Calu3 (cell line): Measurements from ENCODE around the gene KLK10. TPM values are rescaled to one million over a fixed set of nuclear protein-coding genes. Genes with fewer than 3 reads are reported as not detected.

Source experiments
- BruUV-seq: library from RNA; stranded (reverse); fragments of 400-500 nt; replicated peaks from 2 replicates; lab custom pipeline; 2021; lab: Mats Ljungman, UMichigan
- CTCF ChIA-PET: fragments of 300-600 bp; sonication (Branson Sonifier 250); formaldehyde crosslinking; loops from one replicate; lab custom pipeline; 2022; ENCODE audit warnings: antibody characterized with exemption; lab: Charles Lee
- DNase-seq: peaks from one replicate; pipeline ENCODE4 v3.0.0; 2022
- H3K27ac Mint-ChIP-seq: one replicate; pipeline ENCODE4 v1.8.0; 2022; ENCODE audit warnings: mixed read lengths; ENCODE audit not compliant: unreplicated experiment
- H3K27me3 Mint-ChIP-seq: one replicate; pipeline ENCODE4 v1.8.0; 2022; ENCODE audit warnings: mixed read lengths; ENCODE audit not compliant: unreplicated experiment
- H3K36me3 Mint-ChIP-seq: one replicate; pipeline ENCODE4 v1.8.0; 2022; ENCODE audit warnings: mild to moderate bottlenecking, moderate library complexity, mixed read lengths; ENCODE audit not compliant: insufficient read depth, unreplicated experiment
- H3K4me1 Mint-ChIP-seq: one replicate; pipeline ENCODE4 v1.8.0; 2022; ENCODE audit warnings: mild to moderate bottlenecking, low read depth, mixed read lengths; ENCODE audit not compliant: unreplicated experiment
- H3K4me3 Mint-ChIP-seq: one replicate; pipeline ENCODE4 v1.8.0; 2022; ENCODE audit warnings: mild to moderate bottlenecking, low read depth, moderate library complexity, mixed read lengths; ENCODE audit not compliant: unreplicated experiment
- H3K9me3 Mint-ChIP-seq: one replicate; pipeline ENCODE4 v1.8.0; 2022; ENCODE audit warnings: low read depth, mixed read lengths; ENCODE audit not compliant: unreplicated experiment
- intact Hi-C: fragments of 100-400 bp; cut with micrococcal nuclease; formaldehyde crosslinking; loops from one replicate; pipeline ENCODE4 v1.10.0; 2022; ENCODE audit not compliant: unreplicated experiment
- total RNA-seq: library from RNA; stranded (reverse); gene quantifications from 2 replicates; pipeline ENCODE4 v1.2.3, GENCODE V29; 2022
- TF ChIP-seq, protein P1 (sequence below): fragments of 200-600 bp; IDR thresholded peaks from one replicate; pipeline ENCODE4 v1.8.0; 2022; ENCODE audit warnings: antibody characterized with exemption; ENCODE audit not compliant: unreplicated experiment

KLK10 gene
- total RNA-seq, 1 experiment from 2014 or later: 24.2 TPM

DNA sequence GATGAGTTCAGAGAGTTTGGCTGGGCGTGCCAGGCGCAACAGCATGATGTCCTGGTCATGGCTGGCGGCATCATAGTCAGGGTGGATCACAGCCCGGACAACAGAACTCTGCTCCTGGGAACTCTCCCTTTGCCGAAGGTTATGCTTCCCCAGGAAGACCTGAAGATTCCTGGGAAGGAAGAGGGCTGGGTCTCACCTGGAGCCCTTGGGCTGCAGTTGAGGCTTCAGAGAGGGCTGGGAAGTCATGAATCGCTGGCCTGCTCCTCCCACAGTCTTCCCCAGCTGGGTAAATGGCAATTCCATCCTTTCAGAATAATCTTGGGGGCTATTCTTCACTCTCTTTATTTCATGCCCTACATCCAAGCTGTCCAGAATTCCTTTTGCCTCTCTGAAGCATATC lies 56.1 kb downstream of the KLK10 start:
- H3K27me3 Mint-ChIP-seq: no peaks in the 10 kb centered on the region
- CTCF ChIA-PET: no interaction called here
- no TSS peak for BruUV-seq
- intact Hi-C loops: no loop called here
- peaks cover 42% of the 10 kb centered on the region for H3K4me1 Mint-ChIP-seq
- H3K4me3 Mint-ChIP-seq: no peak overlapping the region
- peaks cover 9% of the 10 kb centered on the region for H3K9me3 Mint-ChIP-seq
- H3K27ac Mint-ChIP-seq: no peak overlapping the region
- TF ChIP-seq, protein P1, sequence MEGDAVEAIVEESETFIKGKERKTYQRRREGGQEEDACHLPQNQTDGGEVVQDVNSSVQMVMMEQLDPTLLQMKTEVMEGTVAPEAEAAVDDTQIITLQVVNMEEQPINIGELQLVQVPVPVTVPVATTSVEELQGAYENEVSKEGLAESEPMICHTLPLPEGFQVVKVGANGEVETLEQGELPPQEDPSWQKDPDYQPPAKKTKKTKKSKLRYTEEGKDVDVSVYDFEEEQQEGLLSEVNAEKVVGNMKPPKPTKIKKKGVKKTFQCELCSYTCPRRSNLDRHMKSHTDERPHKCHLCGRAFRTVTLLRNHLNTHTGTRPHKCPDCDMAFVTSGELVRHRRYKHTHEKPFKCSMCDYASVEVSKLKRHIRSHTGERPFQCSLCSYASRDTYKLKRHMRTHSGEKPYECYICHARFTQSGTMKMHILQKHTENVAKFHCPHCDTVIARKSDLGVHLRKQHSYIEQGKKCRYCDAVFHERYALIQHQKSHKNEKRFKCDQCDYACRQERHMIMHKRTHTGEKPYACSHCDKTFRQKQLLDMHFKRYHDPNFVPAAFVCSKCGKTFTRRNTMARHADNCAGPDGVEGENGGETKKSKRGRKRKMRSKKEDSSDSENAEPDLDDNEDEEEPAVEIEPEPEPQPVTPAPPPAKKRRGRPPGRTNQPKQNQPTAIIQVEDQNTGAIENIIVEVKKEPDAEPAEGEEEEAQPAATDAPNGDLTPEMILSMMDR: no peak
- DNase-seq: no peak
- H3K36me3 Mint-ChIP-seq: peaks cover 37% of the 10 kb centered on the region

Other genes with a start within 250 kb of the KLK10 start
- gene GPR32, start 249.2 kb downstream of the KLK10 start, total RNA-seq: not detected in 2 replicates
- gene ACP4, start 229.3 kb downstream of the KLK10 start, total RNA-seq: not detected in 2 replicates
- not detected in 2 replicates for gene KLK1, start 195.9 kb downstream of the KLK10 start, total RNA-seq
- gene KLK15, start 186.1 kb downstream of the KLK10 start, total RNA-seq: not detected in 2 replicates
- not detected in 2 replicates for gene KLK3, start 164.8 kb downstream of the KLK10 start, total RNA-seq
- gene KLK2, start 146.3 kb downstream of the KLK10 start, total RNA-seq: not detected in 2 replicates
- gene KLK4, start 108.3 kb downstream of the KLK10 start, total RNA-seq: not detected in 2 replicates
- 0.24 and 0.38 TPM in 2 replicates for gene KLK5, start 66.7 kb downstream of the KLK10 start, total RNA-seq
- gene KLK6, start 50.1 kb downstream of the KLK10 start, total RNA-seq: 269 and 350 TPM in 2 replicates
- gene KLK7, start 35.8 kb downstream of the KLK10 start, total RNA-seq: 6.5 and 7.9 TPM in 2 replicates
- gene KLK8, start 18.1 kb downstream of the KLK10 start, total RNA-seq: 0.71 and 0.91 TPM in 2 replicates
- gene KLK11, start 6.9 kb upstream of the KLK10 start, total RNA-seq: 10.8 and 25.1 TPM in 2 replicates
- gene KLK12, start 15.3 kb upstream of the KLK10 start, total RNA-seq: not detected in 2 replicates
- gene KLK13, start 45.4 kb upstream of the KLK10 start, total RNA-seq: not detected in 2 replicates
- gene KLK14, start 63.2 kb upstream of the KLK10 start, total RNA-seq: 0.34 and 0.38 TPM in 2 replicates
- gene CTU1, start 88.7 kb upstream of the KLK10 start, total RNA-seq: 11.3 and 12.0 TPM in 2 replicates
- gene SIGLEC9, start 105.2 kb upstream of the KLK10 start, total RNA-seq: not detected in 2 replicates
- gene SIGLEC7, start 122.6 kb upstream of the KLK10 start, total RNA-seq: not detected in 2 replicates
- gene CD33, start 205.4 kb upstream of the KLK10 start, total RNA-seq: not detected in 2 replicates
- gene SIGLECL1, start 231.4 kb upstream of the KLK10 start, total RNA-seq: not detected in 2 replicates